Fibroblast of skin of right biceps (primary cell): ENCODE results near the gene NDUFS6.
"Not testable (repeated sequence)": the region's sequence is repeated elsewhere in the genome, so short reads cannot be mapped to it uniquely, and the experiment has no call there.

Source experiments
- DNase-seq: peaks from one replicate; pipeline ENCODE4 v3.0.0-alpha.2; 2013

The NDUFS6 gene

GRCh38 chr5:1784197-1785050 lies 16.8 kb upstream of the NDUFS6 start:
- no peak for DNase-seq

- DNase-seq = no peak
Observed at GRCh38 chr5:1785062-1785461, 16.1 kb upstream of the NDUFS6 start.

DNA sequence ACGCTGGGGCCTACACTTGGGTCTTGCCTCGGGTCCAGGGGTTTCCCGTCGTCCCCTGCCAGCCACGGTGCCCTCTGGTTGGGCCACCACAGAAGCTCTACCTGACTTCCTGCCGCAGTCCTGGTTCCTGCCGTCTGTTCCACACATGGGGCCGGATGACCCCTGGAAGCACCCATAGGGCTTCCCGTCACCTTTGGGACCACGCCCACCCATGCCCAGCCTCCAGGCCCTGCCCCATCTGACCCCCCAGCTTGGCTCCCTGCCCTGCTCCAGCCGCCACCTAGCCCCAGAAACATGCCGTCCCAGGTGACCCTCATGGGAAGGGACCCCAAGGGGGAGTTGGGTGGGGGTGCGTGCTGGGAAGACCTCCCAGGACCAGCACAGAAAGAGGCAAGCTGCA lies 15.2 kb upstream of the NDUFS6 start:
- no peak for DNase-seq

DNA sequence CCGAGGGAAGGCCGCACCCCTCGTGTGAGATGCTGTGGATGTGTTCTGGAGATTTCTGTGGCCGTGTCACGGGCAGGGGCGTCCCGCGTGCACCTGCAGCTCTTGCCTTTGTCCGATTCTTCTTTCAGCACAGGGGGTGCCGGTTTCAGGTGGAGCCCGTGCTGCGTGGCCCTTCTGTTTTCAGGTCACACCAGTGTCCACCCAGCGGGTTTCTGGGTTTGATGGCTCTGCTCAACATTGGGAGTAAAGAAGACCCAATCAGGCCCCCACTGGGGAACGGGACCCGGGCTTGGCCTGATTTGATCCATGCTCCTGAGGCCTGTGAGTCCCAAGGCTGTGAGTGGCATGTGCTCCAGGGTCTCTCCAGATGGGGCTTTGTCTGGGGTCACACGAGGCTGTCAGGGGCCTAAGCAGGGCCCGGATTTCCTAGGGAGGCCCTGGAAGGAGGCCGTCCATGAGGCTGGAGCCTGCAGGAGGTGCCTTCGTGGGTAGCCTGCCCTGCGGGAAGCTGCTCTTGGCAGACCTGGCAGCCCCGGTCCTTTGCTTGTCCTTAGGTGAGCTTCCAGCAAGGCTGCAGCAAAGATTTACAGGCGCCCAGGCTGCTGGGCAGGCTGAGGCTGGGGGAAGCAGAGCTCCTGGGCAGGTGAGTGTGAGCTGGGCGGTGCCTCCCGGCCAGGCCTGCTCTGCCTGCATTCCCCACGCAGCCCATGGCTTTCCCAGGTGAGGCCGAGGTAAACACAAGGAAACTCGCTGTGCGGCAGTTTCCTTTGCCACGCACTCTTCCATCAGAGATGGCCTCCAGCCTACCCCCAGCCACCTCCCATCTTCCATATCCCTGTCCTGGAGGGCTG lies 14.4 kb upstream of the NDUFS6 start:
- no peak for DNase-seq

DNA sequence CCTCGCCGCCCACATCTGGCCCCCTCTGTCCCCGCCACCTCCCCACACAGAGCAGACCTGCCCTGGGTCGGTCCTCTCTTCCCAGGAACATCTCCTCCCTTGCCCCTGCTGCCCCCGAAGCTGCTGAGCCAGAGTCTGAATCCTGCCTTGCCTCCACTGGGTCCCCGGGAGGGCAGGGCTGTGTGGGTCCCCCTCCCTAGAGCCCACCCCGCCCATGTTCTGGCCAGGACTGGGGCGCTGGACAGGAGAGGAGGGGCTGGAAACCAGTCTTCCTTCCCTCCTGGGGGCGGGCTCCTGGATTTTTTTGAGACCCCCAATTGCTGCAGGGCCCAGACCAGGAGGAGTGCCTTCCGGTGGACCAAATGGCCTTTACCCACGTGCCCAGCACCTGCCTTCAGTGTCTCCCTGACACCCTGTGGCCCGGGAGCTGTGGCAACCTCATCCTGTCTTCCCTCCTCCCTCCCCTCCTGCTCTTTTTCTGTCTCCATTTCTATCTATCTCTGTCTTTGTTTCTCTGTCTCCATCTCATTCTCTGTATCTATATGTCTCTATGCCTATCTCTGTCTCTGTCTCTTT lies 13.6 kb upstream of the NDUFS6 start:
- DNase-seq = no peak

GRCh38 chr5:1788200-1788599 lies 13.0 kb upstream of the NDUFS6 start:
- no peak for DNase-seq

DNA sequence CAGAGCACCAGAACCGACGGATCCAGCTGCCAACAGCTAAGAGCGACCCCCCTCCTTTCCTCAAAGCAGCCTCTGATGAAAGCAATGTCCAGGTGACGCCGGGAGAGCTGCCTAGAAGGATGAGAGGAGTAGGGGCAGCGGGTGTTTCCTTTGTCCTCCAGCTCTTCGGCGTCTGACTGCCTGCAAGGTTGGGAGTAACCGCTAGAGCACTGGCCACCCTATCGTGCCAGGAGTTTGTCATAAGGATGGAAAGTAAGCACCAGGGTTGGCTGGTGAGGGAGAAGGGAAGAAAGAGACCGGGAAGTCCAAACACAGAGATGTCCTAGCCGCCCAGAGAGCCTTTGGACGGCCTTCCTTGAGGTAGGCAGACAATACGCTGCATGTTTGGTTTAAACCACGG lies 12.4 kb upstream of the NDUFS6 start:
- DNase-seq = no peak

DNA sequence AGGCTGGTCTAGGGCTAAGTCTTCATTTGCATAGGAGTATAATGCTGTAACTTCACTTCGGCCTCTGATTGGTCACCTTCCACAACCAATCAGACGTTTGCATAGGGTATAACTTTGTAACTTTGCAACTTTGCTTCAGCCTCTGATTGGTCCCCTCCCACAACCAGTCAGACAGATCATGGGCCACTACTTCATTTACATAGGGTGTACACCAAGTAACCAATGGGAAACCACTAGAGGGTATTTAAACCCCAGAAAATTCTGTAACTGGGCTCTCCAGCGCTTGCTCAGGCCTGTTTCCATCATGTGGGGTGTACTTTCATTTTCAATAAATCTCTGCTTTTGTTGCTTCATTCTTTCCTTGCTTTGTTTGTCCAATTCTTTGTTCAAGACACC lies 11.8 kb upstream of the NDUFS6 start:
- DNase-seq = peak; percentile 79

DNA sequence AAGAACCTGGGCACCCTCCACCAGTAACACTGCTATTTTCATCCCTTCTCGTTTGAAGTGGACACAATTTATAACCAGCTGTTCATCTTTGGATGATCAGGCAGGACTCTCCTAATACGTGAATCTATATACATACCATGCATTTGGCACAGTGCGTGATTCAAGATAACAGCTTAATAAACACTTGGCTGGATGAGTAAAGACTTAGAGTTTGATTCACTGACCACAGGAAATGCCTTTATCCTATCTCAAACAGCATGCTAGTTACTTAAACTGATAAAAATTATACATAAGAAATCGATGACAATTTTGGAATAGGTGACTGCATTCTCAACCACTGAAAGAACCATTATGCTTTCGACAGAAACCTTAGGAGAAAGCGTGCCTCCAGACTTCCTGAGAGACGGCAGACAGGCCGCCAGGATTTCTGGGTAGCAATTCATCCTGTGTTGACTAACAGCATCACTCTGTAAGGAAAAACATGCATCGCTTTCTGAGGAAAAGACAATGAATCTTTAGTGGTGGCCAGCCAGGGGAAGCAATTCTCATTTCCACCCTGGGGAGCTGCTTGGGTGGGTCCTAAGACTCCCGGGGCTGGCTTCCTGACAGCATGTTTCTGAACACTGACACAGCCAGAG lies 11.3 kb upstream of the NDUFS6 start:
- peak; percentile 85 for DNase-seq

GRCh38 chr5:1791176-1791575 lies 10.0 kb upstream of the NDUFS6 start:
- no peak for DNase-seq

GRCh38 chr5:1792842-1793266 lies 8.4 kb upstream of the NDUFS6 start:
- DNase-seq = peak; percentile 83

DNA sequence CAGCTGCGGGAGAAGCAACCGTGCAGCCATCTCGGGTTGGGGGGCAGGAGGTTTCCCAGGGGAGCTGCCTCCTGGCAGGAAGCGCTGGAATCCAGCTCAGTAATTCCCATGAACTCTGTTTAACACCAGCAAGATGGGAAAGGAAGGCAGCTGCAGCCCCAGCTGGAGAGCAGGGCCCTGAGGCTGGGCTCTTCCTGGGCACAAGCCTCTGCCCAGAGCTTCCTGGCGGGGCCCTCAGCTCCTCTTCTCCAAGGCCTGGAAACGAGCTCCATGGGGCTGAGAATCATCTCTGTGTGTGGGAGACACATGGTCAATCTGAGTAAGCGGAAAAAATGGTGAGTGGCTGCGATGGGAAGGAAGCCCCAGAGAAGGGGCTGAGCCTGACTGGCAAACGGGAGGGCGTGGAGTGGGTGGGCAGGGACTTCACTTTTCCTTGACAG lies 7.9 kb upstream of the NDUFS6 start:
- DNase-seq = peak; percentile 46

- peak; percentile 86 for DNase-seq
Observed at GRCh38 chr5:1793966-1794900, 7.0 kb upstream of the NDUFS6 start.

GRCh38 chr5:1794901-1795290 lies 6.3 kb upstream of the NDUFS6 start:
- no peak for DNase-seq

- DNase-seq = no peak
Observed at GRCh38 chr5:1795506-1795905, 5.7 kb upstream of the NDUFS6 start.

- no peak for DNase-seq
Observed at GRCh38 chr5:1795931-1796330, 5.3 kb upstream of the NDUFS6 start.

DNA sequence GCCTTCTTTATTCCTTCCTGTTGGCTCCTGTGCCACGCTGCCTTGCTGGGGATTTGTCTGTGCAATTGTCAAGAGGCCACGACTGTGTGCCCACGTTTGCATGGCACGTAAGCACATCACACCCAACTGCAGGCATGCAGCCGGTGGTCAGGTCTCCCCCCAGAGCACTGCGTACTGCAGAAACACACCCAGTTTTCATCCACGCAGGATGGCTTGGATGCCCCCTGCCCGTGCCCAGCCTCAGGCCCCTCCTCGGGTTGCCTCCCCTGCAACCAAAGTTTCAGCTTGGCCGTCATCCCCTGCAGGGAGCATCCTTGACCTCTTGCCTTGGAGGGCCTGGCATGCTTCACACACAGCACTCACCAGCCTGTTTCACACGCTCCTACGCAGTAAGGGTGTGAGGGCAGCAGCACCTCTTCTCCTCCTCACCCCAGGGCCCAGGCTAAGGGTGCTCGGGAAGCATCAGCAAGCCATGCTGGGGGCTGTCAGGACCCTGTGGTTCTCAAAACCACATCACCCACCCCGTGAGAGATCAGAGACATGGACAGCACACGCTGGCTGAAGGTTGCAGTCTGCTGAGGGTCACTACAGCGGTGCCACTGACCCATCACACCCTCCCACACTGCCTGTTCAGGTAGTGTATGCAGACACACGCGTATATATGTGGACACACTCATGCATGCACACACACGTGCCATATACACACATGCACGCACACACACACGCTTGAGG lies 4.7 kb upstream of the NDUFS6 start:
- DNase-seq = no peak

DNA sequence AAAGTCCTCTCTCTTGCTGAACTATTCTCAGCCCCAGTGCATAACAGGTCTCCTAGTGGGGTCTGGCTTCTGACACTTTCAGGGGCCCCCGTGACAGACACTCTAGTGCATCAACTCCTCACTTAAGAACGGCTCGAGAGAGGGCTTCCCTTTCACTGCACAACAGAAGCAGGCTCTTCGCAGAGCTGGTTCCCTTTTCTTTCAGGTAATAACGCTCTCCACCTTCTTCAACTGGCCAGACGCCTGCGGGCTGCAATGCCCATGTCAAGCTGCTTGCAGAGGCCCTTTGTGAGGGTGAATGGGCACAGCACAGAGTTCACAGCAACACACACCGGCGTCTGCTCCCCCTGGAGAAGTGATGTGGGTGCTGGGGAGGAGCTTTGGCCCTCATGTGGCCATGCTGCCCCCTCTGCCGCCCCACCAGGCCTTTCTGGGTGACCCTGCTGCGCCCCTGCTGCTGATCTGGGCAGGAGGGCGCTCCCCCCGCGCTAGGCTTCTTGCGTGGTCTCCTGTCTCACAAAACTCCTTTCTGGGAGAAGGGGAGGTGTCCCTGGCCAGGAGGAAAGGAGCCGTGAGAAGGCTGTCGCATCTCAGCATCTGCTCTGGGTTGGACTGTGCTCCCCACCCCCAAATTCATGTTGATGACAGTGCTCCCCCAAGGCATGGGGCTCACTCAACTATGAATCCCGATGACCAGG lies 4.0 kb upstream of the NDUFS6 start:
- DNase-seq = no peak

- DNase-seq = no peak
Observed at GRCh38 chr5:1797855-1798254, 3.4 kb upstream of the NDUFS6 start.

DNA sequence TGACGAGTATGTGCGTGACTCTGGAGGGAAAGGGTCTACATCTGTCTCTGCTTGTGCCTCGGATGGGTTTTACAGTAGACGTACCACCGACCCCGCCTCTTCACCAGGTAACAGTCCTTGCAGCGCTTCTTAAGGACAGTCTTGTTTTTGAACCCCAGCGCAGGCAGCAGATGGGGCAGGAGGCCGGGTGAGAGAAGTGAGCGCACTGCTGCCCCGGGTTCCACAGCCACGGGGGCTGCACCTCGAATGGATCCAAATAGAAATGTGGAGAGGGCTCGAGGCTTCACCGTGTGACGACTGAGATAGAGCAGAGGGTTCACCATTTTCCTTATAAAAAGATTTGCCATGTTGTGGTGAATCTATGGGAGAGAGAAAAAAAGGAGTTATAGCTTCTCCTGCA lies 2.6 kb upstream of the NDUFS6 start:
- DNase-seq = not testable (repeated sequence)
